ENCODE results near the gene PCSK2. TPM values are rescaled to one million over a fixed set of nuclear protein-coding genes. Genes with fewer than 3 reads are reported as not detected.

Gene PCSK2
- total RNA-seq, 4 donors from 2014 or later, result 0.29 TPM; not detected in 3

DNA sequence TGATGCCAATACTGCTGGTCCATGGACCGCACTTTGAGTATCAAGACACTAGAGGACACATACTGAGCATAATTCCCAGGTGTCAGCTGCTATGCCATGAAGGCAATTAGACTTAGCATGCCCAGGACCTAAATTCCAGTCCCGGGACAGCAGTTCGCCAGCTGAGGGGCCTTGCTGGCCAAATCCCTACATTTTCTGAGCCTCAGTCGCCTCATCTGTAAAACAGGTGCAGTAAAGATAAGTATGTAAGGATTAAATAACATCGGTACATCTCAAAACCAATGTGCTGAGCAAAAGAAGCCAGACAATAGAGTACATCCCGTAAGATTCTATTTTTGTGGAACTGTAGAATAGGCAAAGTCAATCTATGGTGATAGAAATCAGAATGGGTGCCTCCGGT is 303.3 kb downstream of the PCSK2 start:
- Histone ChIP-seq H3K36me3 (no peaks in the 10 kb centered on the region), H3K4me1 (peaks cover 4 to 8% of the 10 kb centered on the region in 2 donors), H3K4me3 (no peak overlapping the region), H3K27ac (no peak overlapping the region), H3K9me3 (no peaks in the 10 kb centered on the region), H3K27me3 (no peaks in the 10 kb centered on the region)
- intact Hi-C loops (cut with DNase I; ENCODE audit: low total_unique reads), result no loop called here
- TF ChIP-seq, protein P1, sequence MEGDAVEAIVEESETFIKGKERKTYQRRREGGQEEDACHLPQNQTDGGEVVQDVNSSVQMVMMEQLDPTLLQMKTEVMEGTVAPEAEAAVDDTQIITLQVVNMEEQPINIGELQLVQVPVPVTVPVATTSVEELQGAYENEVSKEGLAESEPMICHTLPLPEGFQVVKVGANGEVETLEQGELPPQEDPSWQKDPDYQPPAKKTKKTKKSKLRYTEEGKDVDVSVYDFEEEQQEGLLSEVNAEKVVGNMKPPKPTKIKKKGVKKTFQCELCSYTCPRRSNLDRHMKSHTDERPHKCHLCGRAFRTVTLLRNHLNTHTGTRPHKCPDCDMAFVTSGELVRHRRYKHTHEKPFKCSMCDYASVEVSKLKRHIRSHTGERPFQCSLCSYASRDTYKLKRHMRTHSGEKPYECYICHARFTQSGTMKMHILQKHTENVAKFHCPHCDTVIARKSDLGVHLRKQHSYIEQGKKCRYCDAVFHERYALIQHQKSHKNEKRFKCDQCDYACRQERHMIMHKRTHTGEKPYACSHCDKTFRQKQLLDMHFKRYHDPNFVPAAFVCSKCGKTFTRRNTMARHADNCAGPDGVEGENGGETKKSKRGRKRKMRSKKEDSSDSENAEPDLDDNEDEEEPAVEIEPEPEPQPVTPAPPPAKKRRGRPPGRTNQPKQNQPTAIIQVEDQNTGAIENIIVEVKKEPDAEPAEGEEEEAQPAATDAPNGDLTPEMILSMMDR (IDR thresholded peaks at IDR 0.05 in 4 of 5, conservative IDR thresholded peaks at IDR 0.05 in 1 of 5), result no peak
- no peak for TF ChIP-seq POLR2A (IDR thresholded peaks at IDR 0.05)
- in situ Hi-C loops (cut with MboI; ENCODE audit: low sequenced_read_pairs in 4 of 4), result loop anchor here in 3 of 4 donors (10.0 to 25.0 kb wide), 4 partner anchors 75 to 415 kb away; no protein-coding TSS in a partner anchor
- no peak for DNase-seq
- no peak for ATAC-seq

DNA sequence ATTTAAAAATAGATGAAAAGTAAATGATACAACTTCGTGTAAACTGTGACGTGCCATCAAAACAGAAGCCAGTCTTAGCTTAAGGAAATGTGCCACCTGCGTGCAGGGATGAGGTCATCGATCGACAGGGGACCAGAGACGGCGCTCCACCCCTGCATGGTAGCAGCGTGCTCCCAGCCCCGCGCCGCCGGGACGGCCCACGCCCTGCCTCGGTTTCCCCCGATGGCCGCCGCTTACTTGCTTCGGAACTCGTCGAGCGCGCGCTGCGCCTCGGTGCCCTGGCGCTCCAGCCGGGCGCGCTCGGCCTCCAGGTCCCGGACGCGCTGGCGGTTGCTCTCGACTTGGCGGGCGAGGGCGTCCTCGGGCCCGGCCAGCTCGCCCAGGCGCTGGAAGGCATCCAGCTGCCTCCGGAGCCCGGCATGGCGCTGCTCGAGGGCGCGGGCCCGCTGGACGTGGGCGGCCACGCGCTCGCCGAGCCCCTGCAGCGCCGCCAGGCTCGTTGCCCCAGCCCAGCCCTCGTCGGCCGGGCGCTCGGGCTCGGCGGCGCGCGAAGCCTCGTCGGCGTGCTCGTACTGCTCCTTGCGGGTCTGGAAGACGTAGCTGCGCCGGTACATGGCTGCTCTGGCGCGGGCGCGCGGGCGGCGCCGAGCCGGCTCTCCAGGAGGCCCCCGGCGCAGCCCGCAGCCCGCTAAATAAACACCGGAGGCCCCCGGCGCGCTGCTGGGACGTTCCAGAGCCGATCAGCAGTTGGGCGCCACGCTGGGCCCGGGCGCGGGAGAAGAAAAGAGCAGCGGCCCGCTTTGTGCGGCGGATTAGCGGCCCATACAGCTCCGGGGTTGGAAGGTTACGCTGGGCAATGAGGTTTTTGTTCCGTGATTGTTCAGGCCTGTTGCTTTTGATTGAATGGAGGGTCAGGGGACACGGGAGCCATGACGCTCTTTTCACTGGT is 304.1 kb downstream of the PCSK2 start, which contains the start of gene BFSP1:
TSS of gene BFSP1 (minus strand) at position 664 of the 949 bp plus-strand sequence. CDS start at position 614, 50 bp downstream.
- Histone ChIP-seq H3K36me3 (no peaks in the 10 kb centered on the region), H3K9me3 (no peaks in the 10 kb centered on the region), H3K27me3 (no peaks in the 10 kb centered on the region), H3K4me1 (peaks cover 4 to 8% of the 10 kb centered on the region in 2 donors), H3K4me3 (peak within 1 kb of the TSS; percentile 43 to 64 (median 52)), H3K27ac (no peak within 1 kb of the TSS)
- ATAC-seq (peak; percentile 56 to 71), DNase-seq (peak in 1 of 2 donors; percentile 22)
- intact Hi-C loops (cut with DNase I; ENCODE audit: low total_unique reads), result no loop called here
- TF ChIP-seq, protein P1 (IDR thresholded peaks at IDR 0.05 in 4 of 5, conservative IDR thresholded peaks at IDR 0.05 in 1 of 5), result no peak
- no peak for TF ChIP-seq POLR2A (IDR thresholded peaks at IDR 0.05)
- in situ Hi-C loops (cut with MboI; ENCODE audit: low sequenced_read_pairs in 4 of 4), result loop anchor here in 3 of 4 donors (10.0 to 25.0 kb wide), 4 partner anchors 74 to 414 kb away; no protein-coding TSS in a partner anchor

DNA sequence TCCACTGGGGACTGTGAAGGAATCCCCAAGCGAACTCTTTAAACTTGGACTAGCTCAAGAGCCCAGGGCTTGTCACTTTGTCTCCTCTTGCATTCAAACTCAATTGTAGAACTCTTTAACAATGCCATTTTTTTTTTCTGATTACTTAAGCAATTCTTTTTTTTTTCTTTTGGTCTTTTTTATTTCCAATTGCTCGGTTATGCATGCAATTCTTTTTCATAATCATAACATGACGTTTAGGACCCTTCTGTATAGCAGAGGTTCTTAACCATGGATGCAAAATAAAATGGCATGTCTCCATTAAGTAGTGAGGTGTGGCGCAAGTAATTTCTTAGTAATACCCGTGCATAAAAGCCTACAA is 304.8 kb downstream of the PCSK2 start:
- H3K27ac ChIP-seq, result no peak overlapping the region
- in situ Hi-C loops (cut with MboI; ENCODE audit: low sequenced_read_pairs in 4 of 4), result loop anchor here in 3 of 4 donors (10.0 to 25.0 kb wide), 4 partner anchors 73 to 413 kb away; no protein-coding TSS in a partner anchor
- peak overlapping the region; percentile 43 to 64 (median 52) for H3K4me3 ChIP-seq
- intact Hi-C loops (cut with DNase I; ENCODE audit: low total_unique reads), result no loop called here
- no peak for TF ChIP-seq POLR2A (IDR thresholded peaks at IDR 0.05)
- TF ChIP-seq, protein P1 (IDR thresholded peaks at IDR 0.05 in 4 of 5, conservative IDR thresholded peaks at IDR 0.05 in 1 of 5), result no peak
- no peak for ATAC-seq
- H3K27me3 ChIP-seq, result no peaks in the 10 kb centered on the region
- H3K4me1 ChIP-seq, result peaks cover 4 to 8% of the 10 kb centered on the region in 2 donors
- DNase-seq, result no peak
- no peaks in the 10 kb centered on the region for H3K9me3 ChIP-seq
- no peaks in the 10 kb centered on the region for H3K36me3 ChIP-seq

DNA sequence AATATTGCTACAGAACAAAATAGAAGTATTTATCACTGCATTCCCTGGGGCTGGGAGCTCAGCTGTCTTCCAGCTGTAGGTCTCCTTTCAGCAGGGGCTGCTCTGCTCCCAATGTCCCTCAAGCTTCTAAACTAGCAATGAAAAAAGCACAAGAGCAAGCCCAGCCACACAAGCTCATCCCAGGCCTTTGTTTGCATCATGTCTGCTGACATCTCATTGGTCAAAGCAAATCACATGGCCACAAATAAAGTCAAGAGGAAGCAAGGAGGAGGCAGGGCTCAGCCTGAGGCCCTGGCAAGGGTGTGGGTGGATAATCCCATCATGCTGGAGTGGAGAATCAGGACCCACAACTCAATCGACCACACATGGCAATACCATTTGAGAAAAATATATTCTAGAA is 306.6 kb downstream of the PCSK2 start:
- no peak for ATAC-seq
- H3K27me3 ChIP-seq, result no peaks in the 10 kb centered on the region
- no peak overlapping the region for H3K27ac ChIP-seq
- no peaks in the 10 kb centered on the region for H3K36me3 ChIP-seq
- intact Hi-C loops (cut with DNase I; ENCODE audit: low total_unique reads), result no loop called here
- no peak for TF ChIP-seq POLR2A (IDR thresholded peaks at IDR 0.05)
- TF ChIP-seq, protein P1 (IDR thresholded peaks at IDR 0.05 in 4 of 5, conservative IDR thresholded peaks at IDR 0.05 in 1 of 5), result no peak
- in situ Hi-C loops (cut with MboI; ENCODE audit: low sequenced_read_pairs in 4 of 4), result loop anchor here in 3 of 4 donors (10.0 to 25.0 kb wide), 4 partner anchors 71 to 411 kb away; no protein-coding TSS in a partner anchor
- DNase-seq, result no peak
- peaks cover 4 to 8% of the 10 kb centered on the region in 2 donors for H3K4me1 ChIP-seq
- H3K4me3 ChIP-seq, result no peak overlapping the region
- no peaks in the 10 kb centered on the region for H3K9me3 ChIP-seq
